HCT116 (cell line): ENCODE results near the gene SPCS3. TPM values are rescaled to one million over a fixed set of nuclear protein-coding genes. Genes with fewer than 3 reads are reported as not detected.

ENCODE experiments used
- ATAC-seq: fragments of 200-7000 bp; cut with Tn5 transposase; 2 replicates; pipeline ENCODE4 v1.9.1; 2020; ENCODE audit warnings: mild to moderate bottlenecking, moderate library complexity
- BruUV-seq: library from RNA; stranded (reverse); fragments of 400-500 nt; replicated peaks from 2 replicates; lab custom pipeline; 2021; lab: Mats Ljungman, UMichigan
- CTCF ChIA-PET: fragments of 300-600 bp; sonication (Branson Sonifier 250); formaldehyde crosslinking; loops from one replicate; lab custom pipeline; 2021; ENCODE audit warnings: antibody characterized with exemption; lab: Charles Lee
- POLR2A ChIA-PET: fragments of 300-600, 350-600 bp; sonication (Branson Sonifier 250); formaldehyde crosslinking; loops from one replicate; lab custom pipeline; 2021; ENCODE audit warnings: antibody characterized with exemption; lab: Charles Lee
- RAD21 ChIA-PET, 2 experiments: fragments of 300-600 bp; sonication (Branson Sonifier 250); formaldehyde crosslinking; loops; one replicate each; lab custom pipeline; 2023; ENCODE audit warnings: low total read pairs in 2 of 2; ENCODE audit not compliant: uncharacterized antibody in 2 of 2, unreplicated experiment in 2 of 2, low non-redundant PET in 1 of 2; lab: Charles Lee
- DNase-seq: peaks from one replicate; pipeline ENCODE4 v3.0.0-alpha.2; 2010; ENCODE audit warnings: low read depth, low spot score
- H2AFZ ChIP-seq: fragments of 200-600 bp; shearing (Covaris generic), sonication (generic); 2 replicates; pipeline ENCODE4 v1.6.1; 2017; ENCODE audit warnings: low read depth, mixed run types, mixed read lengths, antibody characterized with exemption, low read length; ENCODE audit not compliant: poor library complexity, severe bottlenecking
- H3K27ac ChIP-seq: 2 replicates; pipeline ENCODE4 v1.5.1; 2012; ENCODE audit warnings: low read depth, low read length
- H3K27me3 ChIP-seq: fragments of 200-600 bp; sonication (generic); 2 replicates; pipeline ENCODE4 v1.6.1; 2016; ENCODE audit warnings: mixed run types, low read length, mixed read lengths; ENCODE audit not compliant: insufficient read depth
- H3K36me3 ChIP-seq, 2 experiments: fragments of 200-500 bp in 1 of 2; fragments of 200-600 bp in 1 of 2; sonication (Bioruptor generic) in 1 of 2; sonication (generic) in 1 of 2; 2 replicates each; pipeline versions ENCODE4 v1.5.1 to v1.6.1; 2014 to 2016; ENCODE audit warnings: low read length in 2 of 2, inconsistent platforms in 1 of 2, mixed read lengths in 1 of 2, mixed run types in 1 of 2; ENCODE audit not compliant: insufficient read depth in 2 of 2, control insufficient read depth in 1 of 2
- H3K4me1 ChIP-seq, 2 experiments: fragments of 200-600 bp in 1 of 2; sonication (generic) in 1 of 2; 2 replicates each; pipeline versions ENCODE4 v1.5.1 to v1.6.1; 2012 to 2017; ENCODE audit warnings: low read length in 2 of 2, inconsistent platforms in 1 of 2, mild to moderate bottlenecking in 1 of 2, mixed read lengths in 1 of 2, mixed run types in 1 of 2, moderate library complexity in 1 of 2; ENCODE audit not compliant: insufficient read depth in 2 of 2, control insufficient read depth in 1 of 2
- H3K4me2 ChIP-seq: fragments of 200-600 bp; sonication (generic); 2 replicates; pipeline ENCODE4 v1.6.1; 2017; ENCODE audit warnings: mixed run types, low read length, mixed read lengths
- H3K4me3 ChIP-seq, 2 experiments: fragments of 200-600 bp in 1 of 2; sonication (generic) in 1 of 2; replicated peaks in 1 of 2; 2 replicates each; pipeline ENCODE4 v1.5.1; 2011 to 2016; ENCODE audit warnings: low read length in 2 of 2, control low read depth in 1 of 2, low read depth in 1 of 2, mild to moderate bottlenecking in 1 of 2, mixed read lengths in 1 of 2, mixed run types in 1 of 2
- H3K79me2 ChIP-seq: fragments of 200-600 bp; sonication (generic); 2 replicates; pipeline ENCODE4 v1.6.1; 2017; ENCODE audit warnings: mild to moderate bottlenecking, mixed run types, low read length, moderate library complexity, mixed read lengths; ENCODE audit not compliant: insufficient read depth
- H3K9ac ChIP-seq: fragments of 200-600 bp; sonication (generic); 2 replicates; pipeline ENCODE4 v1.6.1; 2016; ENCODE audit warnings: low read length, mixed read lengths
- H3K9me2 ChIP-seq: fragments of 200-600 bp; sonication (generic), shearing (Covaris generic); 2 replicates; pipeline ENCODE4 v1.6.1; 2017; ENCODE audit warnings: mixed run types, mild to moderate bottlenecking, moderate library complexity; ENCODE audit not compliant: insufficient read depth
- H3K9me3 ChIP-seq, 2 experiments: fragments of 200-500 bp in 1 of 2; fragments of 200-600 bp in 1 of 2; sonication (Bioruptor generic) in 1 of 2; sonication (generic) in 1 of 2; 2 replicates each; pipeline ENCODE4 v1.6.1; 2014 to 2017; ENCODE audit warnings: low read length in 2 of 2, mixed read lengths in 2 of 2, inconsistent platforms in 1 of 2, low read depth in 1 of 2, mild to moderate bottlenecking in 1 of 2, mixed run types in 1 of 2, moderate library complexity in 1 of 2; ENCODE audit not compliant: control insufficient read depth in 1 of 2, insufficient read depth in 1 of 2
- H4K20me1 ChIP-seq: fragments of 200-600 bp; sonication (generic), shearing (Covaris generic); 2 replicates; pipeline ENCODE4 v1.6.1; 2017; ENCODE audit warnings: mixed run types, mild to moderate bottlenecking, moderate library complexity; ENCODE audit not compliant: insufficient read depth
- ATF3 ChIP-seq: IDR thresholded peaks from 2 replicates; pipeline ENCODE4 v1.6.1; 2012
- CEBPB ChIP-seq: IDR thresholded peaks from 2 replicates; pipeline ENCODE4 v1.6.1; 2012; ENCODE audit warnings: low read depth
- EGR1 ChIP-seq: IDR thresholded peaks from 2 replicates; pipeline ENCODE4 v1.6.1; 2012; ENCODE audit warnings: low read depth
- ELF1 ChIP-seq: IDR thresholded peaks from 2 replicates; pipeline ENCODE4 v1.6.1; 2012; ENCODE audit warnings: low read depth, borderline replicate concordance
- EZH2phosphoT487 ChIP-seq: fragments of 200-600 bp; IDR thresholded peaks from 2 replicates; pipeline ENCODE4 v1.6.1; 2018; ENCODE audit warnings: antibody characterized with exemption, borderline replicate concordance
- JUND ChIP-seq: IDR thresholded peaks from 2 replicates; pipeline ENCODE4 v1.6.1; 2012
- MAX ChIP-seq: IDR thresholded peaks from 2 replicates; pipeline ENCODE4 v1.6.1; 2012
- POLR2A ChIP-seq: IDR thresholded peaks from 2 replicates; pipeline ENCODE4 v1.7.0; 2011; ENCODE audit warnings: borderline replicate concordance; ENCODE audit not compliant: insufficient read depth, insufficient read length; ENCODE audit errors: extremely low read depth
- RAD21 ChIP-seq: IDR thresholded peaks from 2 replicates; pipeline ENCODE4 v1.6.1; 2012; ENCODE audit warnings: low read depth, mild to moderate bottlenecking
- SIN3A ChIP-seq: IDR thresholded peaks from 2 replicates; pipeline ENCODE4 v1.6.1; 2012; ENCODE audit warnings: low read depth
- SP1 ChIP-seq: IDR thresholded peaks from 2 replicates; pipeline ENCODE4 v1.6.1; 2012; ENCODE audit warnings: low read depth
- SRF ChIP-seq: IDR thresholded peaks from 2 replicates; pipeline ENCODE4 v1.6.1; 2012; ENCODE audit warnings: low read depth
- intact Hi-C: fragments of 100-400 bp; cut with micrococcal nuclease; formaldehyde crosslinking; loops from 2 replicates; pipeline ENCODE4 v1.10.0; 2022
- total RNA-seq: library from RNA; stranded (reverse); gene quantifications from one replicate; pipeline ENCODE4 v1.2.1, GENCODE V29; 2021; ENCODE audit not compliant: unreplicated experiment

The SPCS3 gene
- total RNA-seq, 1 experiment from 2014 or later = 135 TPM

- H3K36me3 ChIP-seq = no peaks in the 10 kb centered on the region
- no peak overlapping the region for H3K4me2 ChIP-seq
- ChIA-PET CTCF (no interaction called here), RAD21 (no interaction called here), POLR2A (no interaction called here)
- H3K4me3 ChIP-seq = no peak overlapping the region
- ATAC-seq (no peak), DNase-seq (no peak)
- H4K20me1 ChIP-seq = no peaks in the 10 kb centered on the region
- H3K9me3 ChIP-seq = no peaks in the 10 kb centered on the region
- H3K4me1 ChIP-seq = no peaks in the 10 kb centered on the region
- intact Hi-C loops = no loop called here
- H3K27me3 ChIP-seq = no peaks in the 10 kb centered on the region
- H2AFZ ChIP-seq = no peak overlapping the region
- no peak overlapping the region for H3K9ac ChIP-seq
- TF ChIP-seq RAD21 = no peak
- no peak for TF ChIP-seq EZH2phosphoT487
- TF ChIP-seq SIN3A = no peak
- TF ChIP-seq JUND = no peak
- no peak for TF ChIP-seq SP1
- no peak for TF ChIP-seq SRF
- TF ChIP-seq CEBPB = no peak
- TF ChIP-seq MAX = no peak
- TF ChIP-seq ATF3 = no peak
- no peak for TF ChIP-seq POLR2A
- TF ChIP-seq ELF1 = no peak
- no peak for TF ChIP-seq EGR1
- no TSS peak for BruUV-seq
- H3K27ac ChIP-seq = no peak overlapping the region
- no peaks in the 10 kb centered on the region for H3K9me2 ChIP-seq
- no peaks in the 10 kb centered on the region for H3K79me2 ChIP-seq
Observed at GRCh38 chr4:176358083-176358469, 38.3 kb downstream of the SPCS3 start.

DNA sequence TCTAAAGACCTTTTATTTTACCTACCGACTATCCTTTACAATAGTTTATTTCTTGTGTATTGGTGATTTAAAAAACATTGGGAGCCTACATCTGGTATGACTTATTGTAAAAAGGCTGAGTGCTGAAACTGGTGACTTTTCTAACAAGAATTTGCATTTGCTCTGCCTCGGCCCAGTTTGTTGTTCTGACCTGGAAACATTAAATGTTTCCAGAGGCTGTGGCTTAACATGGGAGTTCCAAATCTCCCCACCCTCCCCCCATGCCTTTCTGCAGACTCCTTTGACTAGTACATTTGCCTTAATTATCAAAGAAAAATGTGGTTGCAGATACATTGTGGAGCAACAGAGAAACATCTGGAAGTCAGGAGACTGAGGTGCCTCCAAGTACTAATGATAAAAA, 39.8 kb downstream of the SPCS3 start:
- Histone ChIP-seq H3K9ac (no peak overlapping the region), H2AFZ (no peak overlapping the region), H3K4me2 (no peak overlapping the region), H3K27me3 (no peaks in the 10 kb centered on the region), H3K79me2 (no peaks in the 10 kb centered on the region), H3K9me3 (no peaks in the 10 kb centered on the region), H3K36me3 (no peaks in the 10 kb centered on the region), H3K9me2 (no peaks in the 10 kb centered on the region), H4K20me1 (no peaks in the 10 kb centered on the region), H3K4me3 (no peak overlapping the region), H3K27ac (no peak overlapping the region), H3K4me1 (no peaks in the 10 kb centered on the region)
- POLR2A ChIA-PET = no interaction called here
- no TSS peak for BruUV-seq
- intact Hi-C loops = no loop called here
- RAD21 ChIA-PET = no interaction called here
- CTCF ChIA-PET = no interaction called here
- DNase-seq = no peak
- ATAC-seq = no peak
- TF ChIP-seq RAD21 = no peak
